Measurements from ENCODE around the gene PRDM1. TPM values are rescaled to one million over a fixed set of nuclear protein-coding genes. Genes with fewer than 3 reads are reported as not detected.

Gene PRDM1
- total RNA-seq, 1 donor from 2014 or later, result 16.4 TPM

DNA sequence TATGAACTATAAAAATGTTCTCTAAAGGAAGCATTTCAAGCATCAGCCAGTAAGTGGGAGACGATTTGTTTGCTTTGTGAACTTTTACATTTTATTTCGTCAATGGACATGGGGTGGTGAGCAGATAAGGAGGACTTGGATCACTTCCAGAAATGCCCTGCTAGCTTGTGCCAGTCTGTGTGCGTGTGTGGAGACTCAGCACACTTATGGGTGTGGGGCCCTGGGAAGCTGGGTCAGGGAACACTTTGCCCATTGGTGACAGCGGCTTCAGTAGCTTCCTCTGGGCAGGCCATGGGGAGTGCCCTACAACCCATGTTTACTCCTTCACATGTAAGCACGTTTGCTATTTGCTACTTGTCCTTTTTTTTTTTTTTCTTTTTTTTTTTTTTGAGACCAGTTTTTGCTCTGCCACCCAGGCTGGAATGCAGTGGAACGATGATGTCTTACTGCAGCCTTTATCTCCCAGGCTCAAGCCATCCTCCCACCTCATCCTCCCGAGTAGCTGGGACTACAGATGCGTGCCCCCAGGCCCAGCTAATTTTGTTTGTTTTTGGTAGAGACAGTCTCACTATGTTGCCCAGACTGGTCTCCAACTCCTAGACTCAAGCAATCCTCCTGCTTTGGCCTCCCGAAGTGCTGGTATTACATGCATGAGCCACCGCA lies 24.2 kb downstream of the PRDM1 start:
- H3K4me1 Mint-ChIP-seq, result peaks cover 18% of the 10 kb centered on the region
- intact Hi-C loops (cut with micrococcal nuclease), result no loop called here
- H3K36me3 Mint-ChIP-seq (ENCODE audit: low read depth), result peaks cover 32% of the 10 kb centered on the region
- no peak overlapping the region for H3K27ac Mint-ChIP-seq
- ChIA-PET CTCF (no interaction called here), POLR2A (interaction anchor here (0.7 to 1.1 kb wide), 3 partner anchors 11 to 113 kb away, joined by 7 to 11 read pairs (median 8); no protein-coding TSS in a partner anchor)
- H3K9me3 Mint-ChIP-seq, result no peaks in the 10 kb centered on the region
- TF ChIP-seq CTCF (IDR thresholded peaks at IDR 0.05), result no peak
- H3K4me3 Mint-ChIP-seq, result no peak overlapping the region
- no peak for DNase-seq
- no peak for ATAC-seq (ENCODE audit: low read depth)
- no peaks in the 10 kb centered on the region for H3K27me3 Mint-ChIP-seq

DNA sequence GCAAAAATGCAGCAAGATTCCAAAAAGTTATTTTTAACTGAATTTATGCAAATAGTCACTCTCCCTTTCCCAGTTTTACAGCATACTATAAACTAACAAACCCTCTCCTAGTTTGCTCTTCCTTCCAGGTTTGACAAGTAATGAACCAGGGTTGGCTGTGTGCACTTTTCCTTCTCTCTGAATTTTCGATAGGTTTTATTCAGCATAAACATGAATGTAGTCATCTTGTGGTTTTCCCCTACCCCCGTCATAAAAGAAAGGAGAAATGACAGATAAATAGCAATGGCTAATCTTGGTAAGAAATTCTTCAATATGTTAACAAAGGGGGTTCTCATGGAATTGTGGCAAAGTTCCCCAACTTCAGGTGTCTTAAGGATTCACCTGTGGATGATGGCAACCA lies 26.3 kb downstream of the PRDM1 start:
- POLR2A ChIA-PET, result interaction anchor here (1.3 kb wide), 1 partner anchor 51 kb away, joined by 3 read pairs; no protein-coding TSS in a partner anchor
- DNase-seq (no peak), ATAC-seq (ENCODE audit: low read depth) (no peak)
- Mint-ChIP-seq H3K27ac (no peak overlapping the region), H3K4me3 (no peak overlapping the region), H3K9me3 (no peaks in the 10 kb centered on the region), H3K4me1 (peaks cover 28% of the 10 kb centered on the region), H3K36me3 (ENCODE audit: low read depth) (peaks cover 10% of the 10 kb centered on the region), H3K27me3 (no peaks in the 10 kb centered on the region)
- no peak for TF ChIP-seq CTCF (IDR thresholded peaks at IDR 0.05)
- intact Hi-C loops (cut with micrococcal nuclease), result no loop called here
- CTCF ChIA-PET, result interaction anchor here (1.1 kb wide), 1 partner anchor 110 kb away, joined by 3 read pairs; no protein-coding TSS in a partner anchor

DNA sequence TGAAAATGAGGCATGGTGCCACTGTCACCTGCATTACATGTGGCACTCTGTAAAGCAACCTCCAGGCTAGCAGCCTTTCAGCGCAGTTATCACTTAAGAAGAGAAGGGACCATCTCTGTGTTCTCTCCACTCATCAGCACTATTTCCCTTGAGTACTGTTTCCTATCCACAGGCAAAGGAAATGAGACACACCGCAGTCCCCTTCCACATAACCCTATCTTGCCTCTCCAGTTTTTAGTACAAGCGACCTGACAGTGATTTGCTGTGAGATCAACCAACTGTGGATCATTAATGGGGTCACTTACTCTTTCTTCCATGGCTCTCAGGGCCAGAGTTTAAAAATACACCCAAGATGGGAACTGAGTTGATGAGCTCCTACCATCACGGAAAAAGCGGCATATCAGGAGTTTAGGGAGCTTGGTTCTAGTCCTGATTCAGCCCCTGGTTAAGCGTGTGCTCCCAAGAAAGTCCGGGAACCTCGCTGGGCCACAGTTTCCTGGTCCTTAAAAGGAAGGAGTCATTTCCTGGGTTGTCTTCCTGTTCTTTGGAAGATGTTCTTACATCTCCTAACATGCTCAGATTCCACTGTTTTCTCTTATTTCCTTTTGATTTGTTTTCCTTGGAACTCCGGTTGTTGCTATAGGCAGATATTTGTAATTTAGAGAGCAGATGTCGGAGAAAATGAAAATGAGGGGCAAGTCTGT lies 27.3 kb downstream of the PRDM1 start:
- ChIA-PET CTCF (no interaction called here), POLR2A (no interaction called here)
- intact Hi-C loops (cut with micrococcal nuclease), result no loop called here
- Mint-ChIP-seq H3K36me3 (ENCODE audit: low read depth) (peaks cover 3% of the 10 kb centered on the region), H3K9me3 (no peaks in the 10 kb centered on the region), H3K4me3 (no peak overlapping the region), H3K27ac (no peak overlapping the region), H3K4me1 (peaks cover 35% of the 10 kb centered on the region), H3K27me3 (no peaks in the 10 kb centered on the region)
- no peak for ATAC-seq (ENCODE audit: low read depth)
- no peak for DNase-seq
- no peak for TF ChIP-seq CTCF (IDR thresholded peaks at IDR 0.05)

DNA sequence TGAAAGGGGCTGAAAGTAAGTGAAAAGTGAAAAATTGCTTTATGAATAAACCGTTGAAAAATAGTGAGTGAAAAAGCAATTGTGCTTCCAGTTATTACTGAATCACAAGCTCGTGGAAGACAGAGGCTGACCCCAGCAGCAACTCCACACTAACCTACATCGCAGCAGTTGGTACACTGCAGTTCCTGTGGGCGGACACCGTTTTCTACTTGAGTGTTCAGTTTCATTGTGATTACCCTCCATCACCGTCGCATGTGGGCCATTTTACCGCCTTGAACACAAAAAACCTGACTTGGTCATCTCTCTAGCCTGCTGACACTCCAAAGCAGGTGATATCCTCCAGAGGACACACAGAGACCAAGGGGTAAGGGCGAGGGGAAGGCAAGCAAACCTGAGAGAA lies 28.4 kb downstream of the PRDM1 start:
- no peak for DNase-seq
- POLR2A ChIA-PET, result interaction anchor here (0.7 to 5.1 kb wide), 2 partner anchors 11 to 16 kb away, joined by 4 to 32 read pairs; no protein-coding TSS in a partner anchor
- intact Hi-C loops (cut with micrococcal nuclease), result loop anchor here (1.0 kb wide), 1 partner anchor 11 kb away; no protein-coding TSS in a partner anchor
- peak; percentile 57 for ATAC-seq (ENCODE audit: low read depth)
- no peak for TF ChIP-seq CTCF (IDR thresholded peaks at IDR 0.05)
- peak overlapping the region; percentile 5 for H3K27ac Mint-ChIP-seq
- peak overlapping the region; percentile 25 for H3K4me3 Mint-ChIP-seq
- no peaks in the 10 kb centered on the region for H3K9me3 Mint-ChIP-seq
- CTCF ChIA-PET, result no interaction called here
- H3K27me3 Mint-ChIP-seq, result no peaks in the 10 kb centered on the region
- H3K4me1 Mint-ChIP-seq, result peaks cover 40% of the 10 kb centered on the region
- no peaks in the 10 kb centered on the region for H3K36me3 Mint-ChIP-seq (ENCODE audit: low read depth)

DNA sequence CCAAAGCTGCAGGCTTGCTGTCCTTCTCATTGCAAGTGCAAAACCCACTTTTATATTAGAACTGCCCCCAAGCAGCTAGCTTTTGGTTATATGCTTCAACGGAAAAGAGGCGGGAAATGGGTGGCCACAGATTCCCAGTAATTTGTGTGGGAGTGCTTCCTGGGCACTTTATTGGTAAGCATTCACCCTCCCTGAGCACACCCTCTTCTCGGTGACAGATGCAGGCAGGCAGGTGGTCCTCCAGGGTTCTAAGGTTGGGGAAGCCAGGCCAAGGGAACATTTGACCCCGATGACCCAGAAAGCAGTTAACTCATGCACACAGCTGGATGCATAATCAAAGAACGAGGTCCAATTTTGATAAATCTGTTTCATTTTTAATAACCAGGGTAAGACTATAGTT lies 29.1 kb downstream of the PRDM1 start:
- H3K27ac Mint-ChIP-seq, result no peak overlapping the region
- intact Hi-C loops (cut with micrococcal nuclease), result loop anchor here (5.0 kb wide), 1 partner anchor 47 kb away; no protein-coding TSS in a partner anchor
- ATAC-seq (ENCODE audit: low read depth) (no peak), DNase-seq (no peak)
- no peak for TF ChIP-seq CTCF (IDR thresholded peaks at IDR 0.05)
- ChIA-PET POLR2A (interaction anchor here (5.1 kb wide), 1 partner anchor 16 kb away, joined by 32 read pairs; no protein-coding TSS in a partner anchor), CTCF (no interaction called here)
- peaks cover 46% of the 10 kb centered on the region for H3K4me1 Mint-ChIP-seq
- H3K36me3 Mint-ChIP-seq (ENCODE audit: low read depth), result no peaks in the 10 kb centered on the region
- H3K4me3 Mint-ChIP-seq, result no peak overlapping the region
- no peaks in the 10 kb centered on the region for H3K9me3 Mint-ChIP-seq
- H3K27me3 Mint-ChIP-seq, result no peaks in the 10 kb centered on the region

All from activated B cell treated with CpG ODN at 0.5 μM for 24 hours (primary cell).